GM10266 (cell line): ENCODE results near the gene UBAC1.

Experiments
- DNase-seq: peaks from one replicate; pipeline ENCODE4 v3.0.0; 2012; ENCODE audit errors: extremely low spot score
- TF ChIP-seq, protein P1 (sequence below): IDR thresholded peaks from 2 replicates; pipeline ENCODE4 v1.5.1; 2012; ENCODE audit warnings: mild to moderate bottlenecking, low read depth; ENCODE audit not compliant: control insufficient read depth, insufficient read depth; ENCODE audit errors: missing control alignments

UBAC1 gene

GRCh38 chr9:135909371-135909770 lies 51.8 kb downstream of the UBAC1 start:
- no peak for DNase-seq
- TF ChIP-seq, protein P1, sequence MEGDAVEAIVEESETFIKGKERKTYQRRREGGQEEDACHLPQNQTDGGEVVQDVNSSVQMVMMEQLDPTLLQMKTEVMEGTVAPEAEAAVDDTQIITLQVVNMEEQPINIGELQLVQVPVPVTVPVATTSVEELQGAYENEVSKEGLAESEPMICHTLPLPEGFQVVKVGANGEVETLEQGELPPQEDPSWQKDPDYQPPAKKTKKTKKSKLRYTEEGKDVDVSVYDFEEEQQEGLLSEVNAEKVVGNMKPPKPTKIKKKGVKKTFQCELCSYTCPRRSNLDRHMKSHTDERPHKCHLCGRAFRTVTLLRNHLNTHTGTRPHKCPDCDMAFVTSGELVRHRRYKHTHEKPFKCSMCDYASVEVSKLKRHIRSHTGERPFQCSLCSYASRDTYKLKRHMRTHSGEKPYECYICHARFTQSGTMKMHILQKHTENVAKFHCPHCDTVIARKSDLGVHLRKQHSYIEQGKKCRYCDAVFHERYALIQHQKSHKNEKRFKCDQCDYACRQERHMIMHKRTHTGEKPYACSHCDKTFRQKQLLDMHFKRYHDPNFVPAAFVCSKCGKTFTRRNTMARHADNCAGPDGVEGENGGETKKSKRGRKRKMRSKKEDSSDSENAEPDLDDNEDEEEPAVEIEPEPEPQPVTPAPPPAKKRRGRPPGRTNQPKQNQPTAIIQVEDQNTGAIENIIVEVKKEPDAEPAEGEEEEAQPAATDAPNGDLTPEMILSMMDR = no peak

DNA sequence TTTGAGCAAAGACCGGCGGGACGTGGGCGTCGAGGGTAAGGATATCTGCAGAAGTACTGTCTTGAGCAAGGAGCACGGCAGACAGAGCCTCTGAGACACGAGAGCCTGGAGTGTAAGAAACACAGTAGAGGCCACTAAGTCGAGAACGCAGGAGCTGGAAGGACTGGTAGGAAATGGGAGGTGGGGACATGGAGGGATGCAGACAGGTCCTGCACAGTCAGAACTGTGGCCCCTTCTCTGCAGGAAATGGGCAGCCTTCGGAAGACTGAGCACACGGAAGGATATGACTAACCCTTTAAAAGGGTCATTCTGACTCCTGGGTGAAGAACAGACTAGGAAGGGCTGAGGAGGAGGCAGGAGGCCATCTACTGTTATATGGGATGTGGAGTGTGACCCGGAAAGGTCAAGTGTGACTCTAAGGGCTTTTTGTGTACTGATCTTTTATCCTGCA lies 52.4 kb downstream of the UBAC1 start:
- TF ChIP-seq, protein P1 = no peak
- no peak for DNase-seq

GRCh38 chr9:135908093-135908753 lies 53.0 kb downstream of the UBAC1 start:
- TF ChIP-seq, protein P1 = no peak
- no peak for DNase-seq

DNA sequence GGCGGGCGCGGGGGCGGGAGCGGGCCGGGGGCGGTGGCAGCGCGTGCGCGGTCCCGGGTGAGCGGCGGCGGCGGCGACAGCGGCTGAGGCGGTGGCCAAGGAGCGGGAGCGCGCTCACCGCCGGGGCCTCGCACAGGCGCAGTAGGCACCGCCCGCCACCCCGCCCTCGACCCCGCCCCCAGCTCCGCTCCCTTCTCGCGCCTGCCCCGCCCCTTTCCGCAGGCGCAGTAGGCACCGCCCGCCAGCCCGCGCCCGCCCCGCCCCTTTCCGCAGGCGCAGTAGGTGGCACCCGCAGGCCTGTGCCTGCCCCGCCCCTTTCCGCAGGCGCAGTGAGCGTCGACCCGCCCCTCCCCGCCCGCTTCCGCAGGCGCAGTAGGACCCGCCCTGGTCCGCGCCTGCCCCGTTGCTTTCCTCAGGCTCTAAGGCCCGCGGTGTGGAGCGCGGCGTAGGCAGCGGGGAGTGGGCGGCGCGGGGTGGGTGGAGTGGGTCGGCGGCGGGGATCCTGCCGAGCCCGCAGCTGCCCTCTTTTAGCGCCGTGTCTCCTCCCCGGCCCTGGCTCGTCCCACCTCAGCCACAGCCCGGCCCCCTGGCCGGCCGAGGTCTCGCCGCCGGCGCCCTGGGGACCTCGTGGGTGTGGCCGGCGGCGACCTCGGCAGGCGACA lies 53.6 kb downstream of the UBAC1 start, which contains the start of gene CAMSAP1:
CAMSAP1 (minus strand) TSS at position 116 of the 662 bp plus-strand sequence. CDS start 387 bp downstream, outside the sequence.
- peak; percentile 99 for DNase-seq
- TF ChIP-seq, protein P1 = no peak

- DNase-seq = no peak
These were observed 54.2 kb downstream of the UBAC1 start for GRCh38 chr9:135907006-135907430.

DNA sequence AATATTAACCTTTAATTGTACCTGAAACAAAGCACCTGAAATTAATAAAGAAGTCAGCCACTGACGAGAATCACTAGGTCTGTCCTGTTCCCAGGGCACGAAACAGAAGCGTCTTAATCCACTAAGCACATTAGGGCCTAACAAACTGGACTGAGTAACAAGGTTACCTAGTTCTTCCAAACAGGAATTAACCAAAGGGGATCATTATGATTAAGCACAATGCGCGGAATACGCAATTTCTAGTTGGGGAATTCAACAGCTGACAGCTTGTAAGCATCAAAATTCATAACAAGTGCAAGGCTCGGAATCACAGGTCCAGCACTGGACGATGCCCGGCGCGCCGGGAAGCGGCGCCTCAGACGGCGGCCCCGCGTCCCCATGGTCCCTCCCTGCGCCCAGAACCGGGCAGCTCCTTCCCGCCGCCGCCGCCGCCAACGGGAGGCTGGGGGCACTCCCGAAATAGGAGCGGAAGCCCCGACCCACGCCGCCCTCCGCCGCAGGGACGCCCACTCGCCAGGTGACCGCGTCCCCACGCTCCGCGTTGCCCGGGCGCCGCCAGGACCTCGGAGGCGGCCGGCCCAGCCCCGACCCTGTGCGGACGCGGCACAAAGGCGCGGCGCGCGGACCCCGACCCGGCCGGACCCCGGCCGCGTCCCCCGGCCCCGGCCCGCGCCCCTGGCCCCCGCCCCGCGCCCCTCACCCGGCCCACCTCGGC lies 54.7 kb downstream of the UBAC1 start:
- no peak for DNase-seq
- TF ChIP-seq, protein P1 = no peak

More at GRCh38 chr9:135907006-135907430, 54.2 kb downstream of the UBAC1 start:
- TF ChIP-seq, protein P1 = peak; percentile 15
